Measurements from ENCODE around the gene DISC1.
"Not testable (repeated sequence)": the region's sequence is repeated elsewhere in the genome, so short reads cannot be mapped to it uniquely, and the experiment has no call there.

Gene DISC1

GRCh38 chr1:231613419-231614349 lies 12.9 kb upstream of the DISC1 start:
- FAIRE-seq (peak; percentile 82), DNase-seq (ENCODE audit: insufficient read length, low spot score) (no peak)
- no peak for TF ChIP-seq PAX5 (IDR thresholded peaks at IDR 0.05; ENCODE audit: insufficient read depth, low read length, severe bottlenecking)
- TF ChIP-seq SPI1 (IDR thresholded peaks at IDR 0.05; ENCODE audit: low read depth, low read length), result no peak
- no peak for TF ChIP-seq POLR2AphosphoS5 (IDR thresholded peaks at IDR 0.05; ENCODE audit: low read depth, low read length)

GRCh38 chr1:231616667-231617066 lies 9.9 kb upstream of the DISC1 start:
- FAIRE-seq (no peak), DNase-seq (ENCODE audit: insufficient read length, low spot score) (no peak)
- TF ChIP-seq POLR2AphosphoS5 (IDR thresholded peaks at IDR 0.05; ENCODE audit: low read depth, low read length) (no peak), PAX5 (IDR thresholded peaks at IDR 0.05; ENCODE audit: insufficient read depth, low read length, severe bottlenecking) (no peak), SPI1 (IDR thresholded peaks at IDR 0.05; ENCODE audit: low read depth, low read length) (no peak), POLR2A (IDR thresholded peaks at IDR 0.05; ENCODE audit: low read depth, low read length) (no peak), POU2F2 (IDR thresholded peaks at IDR 0.05; ENCODE audit: low read depth, low read length) (no peak), TAF1 (IDR thresholded peaks at IDR 0.05; ENCODE audit: low read depth, low read length) (no peak)

GRCh38 chr1:231618609-231619256 lies 7.9 kb upstream of the DISC1 start:
- FAIRE-seq (no peak), DNase-seq (ENCODE audit: insufficient read length, low spot score) (no peak)
- TF ChIP-seq POLR2A (IDR thresholded peaks at IDR 0.05; ENCODE audit: low read depth, low read length), result no peak
- TF ChIP-seq POLR2AphosphoS5 (IDR thresholded peaks at IDR 0.05; ENCODE audit: low read depth, low read length), result no peak
- TF ChIP-seq TAF1 (IDR thresholded peaks at IDR 0.05; ENCODE audit: low read depth, low read length), result no peak
- TF ChIP-seq SPI1 (IDR thresholded peaks at IDR 0.05; ENCODE audit: low read depth, low read length), result no peak
- no peak for TF ChIP-seq PAX5 (IDR thresholded peaks at IDR 0.05; ENCODE audit: insufficient read depth, low read length, severe bottlenecking)
- TF ChIP-seq POU2F2 (IDR thresholded peaks at IDR 0.05; ENCODE audit: low read depth, low read length), result no peak

- no peak for TF ChIP-seq POU2F2 (IDR thresholded peaks at IDR 0.05; ENCODE audit: low read depth, low read length)
- no peak for TF ChIP-seq POLR2A (IDR thresholded peaks at IDR 0.05; ENCODE audit: low read depth, low read length)
- TF ChIP-seq POLR2AphosphoS5 (IDR thresholded peaks at IDR 0.05; ENCODE audit: low read depth, low read length), result no peak
- no peak for TF ChIP-seq SPI1 (IDR thresholded peaks at IDR 0.05; ENCODE audit: low read depth, low read length)
- TF ChIP-seq PAX5 (IDR thresholded peaks at IDR 0.05; ENCODE audit: insufficient read depth, low read length, severe bottlenecking), result no peak
- TF ChIP-seq TAF1 (IDR thresholded peaks at IDR 0.05; ENCODE audit: low read depth, low read length), result no peak
- DNase-seq (ENCODE audit: insufficient read length, low spot score) (no peak), FAIRE-seq (no peak)
These were observed 7.3 kb upstream of the DISC1 start for GRCh38 chr1:231619257-231619634.

- DNase-seq (ENCODE audit: insufficient read length, low spot score), result not testable (repeated sequence)
These were observed 1.5 kb upstream of the DISC1 start for GRCh38 chr1:231625042-231625441.

GRCh38 chr1:231625975-231626534 lies 535 bp upstream of the DISC1 start:
- DNase-seq (ENCODE audit: insufficient read length, low spot score), result no peak
- no peak for TF ChIP-seq POLR2A (IDR thresholded peaks at IDR 0.05; ENCODE audit: low read depth, low read length)
- no peak for TF ChIP-seq PAX5 (IDR thresholded peaks at IDR 0.05; ENCODE audit: insufficient read depth, low read length, severe bottlenecking)
- no peak for TF ChIP-seq POLR2AphosphoS5 (IDR thresholded peaks at IDR 0.05; ENCODE audit: low read depth, low read length)
- no peak for TF ChIP-seq SPI1 (IDR thresholded peaks at IDR 0.05; ENCODE audit: low read depth, low read length)
- no peak for TF ChIP-seq POU2F2 (IDR thresholded peaks at IDR 0.05; ENCODE audit: low read depth, low read length)
- no peak for TF ChIP-seq TAF1 (IDR thresholded peaks at IDR 0.05; ENCODE audit: low read depth, low read length)
- FAIRE-seq, result no peak

More at GRCh38 chr1:231625042-231625441, 1.5 kb upstream of the DISC1 start:
- FAIRE-seq, result not testable (repeated sequence)

- FAIRE-seq (peak; percentile 41), DNase-seq (ENCODE audit: insufficient read length, low spot score) (peak; percentile 25)
- TF ChIP-seq PAX5 (IDR thresholded peaks at IDR 0.05; ENCODE audit: insufficient read depth, low read length, severe bottlenecking), result no peak
- no peak for TF ChIP-seq POU2F2 (IDR thresholded peaks at IDR 0.05; ENCODE audit: low read depth, low read length)
- TF ChIP-seq POLR2A (IDR thresholded peaks at IDR 0.05; ENCODE audit: low read depth, low read length), result no peak
- TF ChIP-seq TAF1 (IDR thresholded peaks at IDR 0.05; ENCODE audit: low read depth, low read length), result no peak
- no peak for TF ChIP-seq POLR2AphosphoS5 (IDR thresholded peaks at IDR 0.05; ENCODE audit: low read depth, low read length)
- no peak for TF ChIP-seq SPI1 (IDR thresholded peaks at IDR 0.05; ENCODE audit: low read depth, low read length)
These were observed 493 bp downstream of the DISC1 start for GRCh38 chr1:231626951-231627614.

- FAIRE-seq (no peak), DNase-seq (ENCODE audit: insufficient read length, low spot score) (no peak)
- TF ChIP-seq POLR2AphosphoS5 (IDR thresholded peaks at IDR 0.05; ENCODE audit: low read depth, low read length) (no peak), TAF1 (IDR thresholded peaks at IDR 0.05; ENCODE audit: low read depth, low read length) (no peak), POLR2A (IDR thresholded peaks at IDR 0.05; ENCODE audit: low read depth, low read length) (no peak), POU2F2 (IDR thresholded peaks at IDR 0.05; ENCODE audit: low read depth, low read length) (no peak), PAX5 (IDR thresholded peaks at IDR 0.05; ENCODE audit: insufficient read depth, low read length, severe bottlenecking) (no peak), SPI1 (IDR thresholded peaks at IDR 0.05; ENCODE audit: low read depth, low read length) (no peak)
These were observed 1.8 kb downstream of the DISC1 start for GRCh38 chr1:231628207-231628876.

GRCh38 chr1:231629132-231629531 lies 2.5 kb downstream of the DISC1 start:
- TF ChIP-seq POLR2AphosphoS5 (IDR thresholded peaks at IDR 0.05; ENCODE audit: low read depth, low read length) (no peak), TAF1 (IDR thresholded peaks at IDR 0.05; ENCODE audit: low read depth, low read length) (no peak)
- FAIRE-seq (no peak), DNase-seq (ENCODE audit: insufficient read length, low spot score) (no peak)

Data from GM12891 (cell line).